HepG2 (cell line): ENCODE measurements around the gene ERP27.

Source experiments
- ATF1 ChIP-seq: IDR thresholded peaks from 2 replicates; pipeline ENCODE4 v1.6.1; 2016; ENCODE audit warnings: mild to moderate bottlenecking, control low read depth
- HNRNPL ChIP-seq: fragments of 200-400 bp; formaldehyde crosslinking; IDR thresholded peaks from 2 replicates; pipeline ENCODE4 v1.6.1; 2017; ENCODE audit warnings: mild to moderate bottlenecking, low read depth, low read length
- MXI1 ChIP-seq: IDR thresholded peaks from 3 replicates; pipeline ENCODE4 v1.6.1; 2012; ENCODE audit warnings: low read depth, low read length, inconsistent platforms, borderline replicate concordance

DNA sequence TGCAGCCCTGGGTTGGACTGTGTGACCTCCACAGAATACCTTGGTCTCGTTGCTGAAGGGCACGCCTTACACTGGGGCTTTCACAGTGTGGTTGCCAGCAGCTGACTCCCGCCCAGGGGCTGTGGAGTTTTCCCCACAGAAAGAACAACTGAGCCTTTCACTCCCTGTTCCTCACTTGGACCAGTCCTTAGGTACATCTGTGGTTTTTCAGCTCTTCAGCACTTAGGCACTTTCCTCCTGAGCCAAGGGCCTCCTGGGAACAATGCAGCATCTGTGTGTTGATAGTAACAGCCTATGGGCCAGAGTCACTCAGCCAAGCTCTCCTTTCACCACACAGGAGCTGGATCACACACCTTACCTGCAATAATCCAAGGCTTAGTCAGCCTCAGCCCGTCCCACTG lies 25.0 kb downstream of the ERP27 start:
- TF ChIP-seq ATF1 (CRISPR knock-in tag) (no peak), MXI1 (no peak), HNRNPL (no peak)
